Gastroesophageal sphincter (tissue), 4 donors: ENCODE measurements around the gene JMJD8. TPM values are rescaled to one million over a fixed set of nuclear protein-coding genes. Genes with fewer than 3 reads are reported as not detected.

ENCODE experiments used
- ATAC-seq: fragments of 150-250 bp; one replicate; pipeline ENCODE4 v1.9.1; 2016; ENCODE audit warnings: mild to moderate bottlenecking, moderate library complexity
- H3K27ac ChIP-seq, 4 donors: fragments of 200-600 bp; sonication (generic) in 3 of 4; 1 replicate in 3 of 4; 2 replicates in 1 of 4; pipeline ENCODE4 v1.5.1; 2016 to 2019
- H3K27me3 ChIP-seq: fragments of 200-600 bp; sonication (generic); one replicate; pipeline ENCODE4 v1.5.1; 2019
- H3K36me3 ChIP-seq, 2 donors: fragments of 200-600 bp; sonication (generic); one replicate each; pipeline ENCODE4 v1.5.1; 2019; ENCODE audit warnings: control low read depth in 1 of 2
- H3K4me1 ChIP-seq, 3 donors: fragments of 200-600 bp; sonication (generic); 1 replicate in 2 of 3; 2 replicates in 1 of 3; pipeline ENCODE4 v1.5.1; 2016 to 2019; ENCODE audit warnings: control low read depth in 2 of 3
- H3K4me3 ChIP-seq, 2 donors: fragments of 200-600 bp; sonication (generic); one replicate each; pipeline ENCODE4 v1.5.1; 2019; ENCODE audit warnings: mild to moderate bottlenecking in 1 of 2, moderate library complexity in 1 of 2
- H3K9me3 ChIP-seq, 3 donors: fragments of 200-600 bp; sonication (generic); one replicate each; pipeline ENCODE4 v1.5.1; 2017 to 2019; ENCODE audit warnings: control low read depth in 2 of 3
- EP300 ChIP-seq: sonication (generic); formaldehyde crosslinking; IDR thresholded peaks from one replicate; pipeline ENCODE4 v1.6.1; 2017; ENCODE audit warnings: antibody characterized with exemption, mild to moderate bottlenecking
- POLR2A ChIP-seq, 2 donors: fragments of 450-650 bp; IDR thresholded peaks; one replicate each; pipeline ENCODE4 v1.6.1; 2017; ENCODE audit warnings: antibody characterized with exemption in 2 of 2, mild to moderate bottlenecking in 2 of 2, moderate library complexity in 1 of 2
- POLR2AphosphoS5 ChIP-seq: sonication (generic); formaldehyde crosslinking; IDR thresholded peaks from one replicate; pipeline ENCODE4 v1.6.1; 2017; ENCODE audit warnings: antibody characterized with exemption
- WGBS, 2 donors: methylation state at CpG; one replicate each; pipeline ENCODE4 v1.1.5; 2018; ENCODE audit warnings: low coverage in 1 of 2; 5-methylcytosine and 5-hydroxymethylcytosine counted together
- total RNA-seq, 4 donors: library from RNA; depleted of rRNA; stranded (reverse); fragments of >200 nt; gene quantifications; one replicate each; pipeline ENCODE4 v1.1.0, GENCODE V29; 2016
- TF ChIP-seq, protein P1 (sequence below), 4 experiments: fragments of 200-600 bp in 2 of 4; fragments of 450-650 bp in 2 of 4; sonication (generic) in 1 of 4; IDR thresholded peaks; one replicate each; pipeline ENCODE4 v1.5.1; 2017 to 2019; ENCODE audit warnings: antibody characterized with exemption in 4 of 4, mild to moderate bottlenecking in 2 of 4, moderate library complexity in 2 of 4

JMJD8 gene
- total RNA-seq, 4 donors from 2014 or later = 70.2 to 109 (median 90.5) TPM

DNA sequence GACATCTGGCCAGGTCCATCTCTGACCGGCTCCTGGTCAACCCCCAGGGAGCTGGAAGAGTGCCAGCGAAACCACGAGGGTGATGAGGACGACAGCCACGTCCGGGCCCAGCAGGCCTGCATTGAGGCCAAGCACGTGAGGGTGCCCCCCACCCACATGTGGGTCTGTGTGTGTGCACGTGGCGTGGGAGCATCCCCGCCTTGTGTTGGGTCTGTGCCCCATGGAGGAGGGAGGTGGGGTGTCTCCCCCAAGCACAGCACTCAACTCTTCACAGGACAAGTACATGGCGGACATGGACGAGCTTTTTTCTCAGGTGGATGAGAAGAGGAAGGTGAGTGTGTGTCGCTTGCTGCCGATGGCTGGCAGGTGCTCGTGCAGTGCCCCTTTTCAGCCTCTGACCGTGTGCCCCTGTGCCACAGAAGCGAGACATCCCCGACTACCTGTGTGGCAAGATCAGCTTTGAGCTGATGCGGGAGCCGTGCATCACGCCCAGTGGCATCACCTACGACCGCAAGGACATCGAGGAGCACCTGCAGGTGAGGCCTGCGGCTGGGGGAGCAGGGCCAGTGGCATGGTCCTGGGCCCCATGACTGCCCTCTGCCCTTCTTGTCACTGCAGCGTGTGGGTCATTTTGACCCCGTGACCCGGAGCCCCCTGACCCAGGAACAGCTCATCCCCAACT lies 2.2 kb downstream of the JMJD8 start:
- ATAC-seq = no peak
- Histone ChIP-seq H3K27me3 (peaks cover 8% of the 10 kb centered on the region), H3K36me3 (peaks cover 0 to 31% of the 10 kb centered on the region in 2 donors), H3K9me3 (no peaks in the 10 kb centered on the region), H3K27ac (no peak overlapping the region), H3K4me1 (peaks cover 0 to 72% (median 45%) of the 10 kb centered on the region in 3 donors), H3K4me3 (peak overlapping the region in 1 of 2 donors; percentile 97)
- TF ChIP-seq POLR2AphosphoS5 = no peak
- TF ChIP-seq POLR2A (IDR thresholded peaks at IDR 0.05) = no peak
- TF ChIP-seq, protein P1, sequence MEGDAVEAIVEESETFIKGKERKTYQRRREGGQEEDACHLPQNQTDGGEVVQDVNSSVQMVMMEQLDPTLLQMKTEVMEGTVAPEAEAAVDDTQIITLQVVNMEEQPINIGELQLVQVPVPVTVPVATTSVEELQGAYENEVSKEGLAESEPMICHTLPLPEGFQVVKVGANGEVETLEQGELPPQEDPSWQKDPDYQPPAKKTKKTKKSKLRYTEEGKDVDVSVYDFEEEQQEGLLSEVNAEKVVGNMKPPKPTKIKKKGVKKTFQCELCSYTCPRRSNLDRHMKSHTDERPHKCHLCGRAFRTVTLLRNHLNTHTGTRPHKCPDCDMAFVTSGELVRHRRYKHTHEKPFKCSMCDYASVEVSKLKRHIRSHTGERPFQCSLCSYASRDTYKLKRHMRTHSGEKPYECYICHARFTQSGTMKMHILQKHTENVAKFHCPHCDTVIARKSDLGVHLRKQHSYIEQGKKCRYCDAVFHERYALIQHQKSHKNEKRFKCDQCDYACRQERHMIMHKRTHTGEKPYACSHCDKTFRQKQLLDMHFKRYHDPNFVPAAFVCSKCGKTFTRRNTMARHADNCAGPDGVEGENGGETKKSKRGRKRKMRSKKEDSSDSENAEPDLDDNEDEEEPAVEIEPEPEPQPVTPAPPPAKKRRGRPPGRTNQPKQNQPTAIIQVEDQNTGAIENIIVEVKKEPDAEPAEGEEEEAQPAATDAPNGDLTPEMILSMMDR (IDR thresholded peaks at IDR 0.05) = no peak
- TF ChIP-seq EP300 = no peak
- WGBS, 2 donors = 78 to 100% methylated on average over 1 to 3 of the region's 28 CpGs

DNA sequence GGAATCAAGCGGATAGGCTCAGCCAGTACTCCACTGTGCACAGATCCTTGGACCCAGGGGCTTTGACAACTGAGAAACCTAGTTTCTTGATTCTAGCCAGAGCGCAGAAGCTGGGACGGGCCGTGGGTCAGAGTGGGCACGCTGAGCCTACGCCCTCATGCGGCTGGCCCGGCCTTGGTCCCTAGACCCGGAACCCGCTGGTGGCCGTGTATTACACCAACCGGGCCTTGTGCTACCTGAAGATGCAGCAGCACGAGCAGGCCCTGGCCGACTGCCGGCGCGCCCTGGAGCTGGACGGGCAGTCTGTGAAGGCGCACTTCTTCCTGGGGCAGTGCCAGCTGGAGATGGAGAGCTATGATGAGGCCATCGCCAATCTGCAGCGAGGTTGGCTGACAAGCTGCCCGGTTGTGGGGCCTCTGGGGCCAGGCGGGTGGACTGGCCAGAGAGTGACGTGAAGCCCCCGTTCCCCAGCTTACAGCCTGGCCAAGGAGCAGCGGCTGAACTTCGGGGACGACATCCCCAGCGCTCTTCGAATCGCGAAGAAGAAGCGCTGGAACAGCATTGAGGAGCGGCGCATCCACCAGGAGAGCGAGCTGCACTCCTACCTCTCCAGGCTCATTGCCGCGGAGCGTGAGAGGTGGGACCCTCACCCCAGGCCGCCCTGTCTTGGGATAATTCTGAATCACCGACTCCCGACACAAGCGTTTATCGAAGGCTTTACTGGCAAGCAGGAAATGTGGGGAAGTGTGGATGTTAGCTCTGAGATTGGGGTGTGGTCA lies 3.0 kb downstream of the JMJD8 start:
- 80% methylated on average over 1 of the region's 44 CpGs; no CpG with 5 or more reads in 1 of the 2 donors for WGBS, 2 donors
- Histone ChIP-seq H3K36me3 (peaks cover 0 to 24% of the 10 kb centered on the region in 2 donors), H3K4me3 (peak overlapping the region; percentile 59 to 97), H3K9me3 (no peaks in the 10 kb centered on the region), H3K27ac (peak overlapping the region; percentile 37 to 100 (median 95)), H3K4me1 (peaks cover 0 to 70% (median 48%) of the 10 kb centered on the region in 3 donors), H3K27me3 (peaks cover 8% of the 10 kb centered on the region)
- ATAC-seq = no peak
- TF ChIP-seq POLR2AphosphoS5 (no peak), POLR2A (IDR thresholded peaks at IDR 0.05) (no peak), EP300 (no peak)
- TF ChIP-seq, protein P1 (IDR thresholded peaks at IDR 0.05) = no peak

DNA sequence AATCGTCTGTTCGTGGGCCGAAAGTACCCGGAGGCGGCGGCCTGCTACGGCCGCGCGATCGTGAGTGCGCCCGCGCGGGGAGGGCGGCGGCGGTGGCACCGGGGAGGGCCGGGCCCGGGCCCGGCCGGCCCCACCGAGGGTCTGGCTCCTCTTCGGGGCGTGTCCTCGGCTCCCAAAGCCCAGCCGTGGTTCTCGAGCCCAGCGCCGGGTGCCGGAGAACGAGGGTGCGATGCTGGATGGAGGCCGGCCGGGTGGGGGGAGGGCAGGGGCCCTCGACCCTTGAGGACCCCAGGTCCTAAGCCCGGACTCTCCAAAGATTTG lies 3.5 kb downstream of the JMJD8 start:
- Histone ChIP-seq H3K36me3 (peaks cover 0 to 20% of the 10 kb centered on the region in 2 donors), H3K9me3 (no peaks in the 10 kb centered on the region), H3K27ac (peak overlapping the region; percentile 37 to 100 (median 95)), H3K4me1 (peaks cover 0 to 70% (median 54%) of the 10 kb centered on the region in 3 donors), H3K27me3 (peaks cover 8% of the 10 kb centered on the region), H3K4me3 (peak overlapping the region; percentile 59 to 97)
- TF ChIP-seq EP300 (no peak), POLR2AphosphoS5 (no peak), POLR2A (IDR thresholded peaks at IDR 0.05) (no peak)
- TF ChIP-seq, protein P1 (IDR thresholded peaks at IDR 0.05) = no peak
- WGBS, 2 donors = no CpG with 5 or more reads among the region's 38 CpGs
- ATAC-seq = no peak

DNA sequence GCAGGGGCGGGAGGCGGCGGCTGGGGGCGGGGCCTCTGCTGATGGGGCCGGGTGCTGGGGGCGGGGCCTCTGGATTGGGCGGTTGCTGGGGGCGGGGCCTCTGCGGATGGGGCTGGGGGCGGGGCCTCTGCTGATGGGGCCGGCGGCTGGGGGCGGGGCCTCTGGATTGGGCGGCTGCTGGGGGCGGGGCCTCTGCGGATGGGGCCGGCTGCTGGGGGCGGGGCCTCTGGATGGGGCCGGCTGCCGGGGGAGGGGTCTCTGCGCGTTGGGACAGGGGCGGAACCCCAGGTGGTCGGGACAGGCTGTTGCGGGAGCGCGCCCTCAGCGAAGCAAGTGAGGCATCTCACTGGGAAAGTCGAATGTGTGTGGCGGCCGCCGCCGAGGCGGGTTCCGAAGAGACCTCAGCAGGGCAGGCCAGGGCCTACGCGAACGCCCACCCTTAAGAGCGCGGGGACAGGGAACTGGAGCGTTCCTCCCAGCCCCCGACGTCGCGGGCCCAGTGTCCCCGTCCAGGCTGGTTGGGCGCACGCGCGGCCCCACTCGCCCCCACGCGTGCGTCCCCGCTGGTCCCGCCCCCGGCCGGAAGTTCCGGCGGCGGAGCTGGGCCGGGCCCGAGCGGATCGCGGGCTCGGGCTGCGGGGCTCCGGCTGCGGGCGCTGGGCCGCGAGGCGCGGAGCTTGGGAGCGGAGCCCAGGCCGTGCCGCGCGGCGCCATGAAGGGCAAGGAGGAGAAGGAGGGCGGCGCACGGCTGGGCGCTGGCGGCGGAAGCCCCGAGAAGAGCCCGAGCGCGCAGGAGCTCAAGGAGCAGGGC lies 4.1 kb downstream of the JMJD8 start, which contains the start of gene STUB1:
TSS of gene STUB1 (plus strand) at position 597 of the 811 bp plus-strand sequence. CDS start at position 713, 116 bp downstream.
- no CpG with 5 or more reads among the region's 91 CpGs for WGBS, 2 donors
- TF ChIP-seq, protein P1 (IDR thresholded peaks at IDR 0.05) = peak in 1 of 4 experiments; percentile 7
- TF ChIP-seq POLR2A (IDR thresholded peaks at IDR 0.05) (peak; percentile 82 to 93), EP300 (no peak)
- Histone ChIP-seq H3K36me3 (peaks cover 0 to 20% of the 10 kb centered on the region in 2 donors), H3K9me3 (no peaks in the 10 kb centered on the region), H3K4me3 (peak within 1 kb of the TSS; percentile 59 to 97), H3K4me1 (peaks cover 0 to 70% (median 54%) of the 10 kb centered on the region in 3 donors), H3K27ac (peak within 1 kb of the TSS; percentile 70 to 100 (median 95)), H3K27me3 (peaks cover 8% of the 10 kb centered on the region)
- peak; percentile 81 for ATAC-seq
